ENCODE data around the gene NAGK. TPM values are rescaled to one million over a fixed set of nuclear protein-coding genes. Genes with fewer than 3 reads are reported as not detected.

The NAGK gene
- total RNA-seq, 1 donor, result 57.2 TPM

DNA sequence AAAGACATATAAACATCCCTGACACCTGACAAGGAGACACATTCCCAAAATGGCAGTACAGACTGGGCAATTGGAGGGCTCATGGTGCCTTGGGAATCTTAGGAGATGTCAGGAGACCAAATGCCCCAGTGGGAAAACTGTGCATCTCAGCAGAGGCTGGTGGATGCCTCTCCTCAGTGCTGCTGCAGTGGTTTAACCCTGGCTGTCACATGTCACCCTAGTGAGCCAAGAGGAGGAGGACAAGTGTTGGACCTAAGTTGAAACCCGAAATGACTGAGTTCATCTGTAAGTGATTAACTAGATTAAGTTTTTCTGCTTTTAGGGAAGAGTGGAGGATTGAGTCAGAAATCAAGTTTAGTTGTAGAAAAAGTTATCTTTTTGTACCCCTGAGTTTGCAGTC is 5.2 kb upstream of the NAGK start:
- H3K4me3 ChIP-seq (ENCODE audit: insufficient read depth, low read length), result no peak overlapping the region
- H3K9me3 ChIP-seq (ENCODE audit: low read depth, low read length), result no peaks in the 10 kb centered on the region
- no peak overlapping the region for H3K27ac ChIP-seq (ENCODE audit: low read depth, low read length)
- H2AFZ ChIP-seq (ENCODE audit: low read length), result no peak overlapping the region
- TF ChIP-seq, protein P1, sequence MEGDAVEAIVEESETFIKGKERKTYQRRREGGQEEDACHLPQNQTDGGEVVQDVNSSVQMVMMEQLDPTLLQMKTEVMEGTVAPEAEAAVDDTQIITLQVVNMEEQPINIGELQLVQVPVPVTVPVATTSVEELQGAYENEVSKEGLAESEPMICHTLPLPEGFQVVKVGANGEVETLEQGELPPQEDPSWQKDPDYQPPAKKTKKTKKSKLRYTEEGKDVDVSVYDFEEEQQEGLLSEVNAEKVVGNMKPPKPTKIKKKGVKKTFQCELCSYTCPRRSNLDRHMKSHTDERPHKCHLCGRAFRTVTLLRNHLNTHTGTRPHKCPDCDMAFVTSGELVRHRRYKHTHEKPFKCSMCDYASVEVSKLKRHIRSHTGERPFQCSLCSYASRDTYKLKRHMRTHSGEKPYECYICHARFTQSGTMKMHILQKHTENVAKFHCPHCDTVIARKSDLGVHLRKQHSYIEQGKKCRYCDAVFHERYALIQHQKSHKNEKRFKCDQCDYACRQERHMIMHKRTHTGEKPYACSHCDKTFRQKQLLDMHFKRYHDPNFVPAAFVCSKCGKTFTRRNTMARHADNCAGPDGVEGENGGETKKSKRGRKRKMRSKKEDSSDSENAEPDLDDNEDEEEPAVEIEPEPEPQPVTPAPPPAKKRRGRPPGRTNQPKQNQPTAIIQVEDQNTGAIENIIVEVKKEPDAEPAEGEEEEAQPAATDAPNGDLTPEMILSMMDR (IDR thresholded peaks at IDR 0.05; ENCODE audit: extremely low read depth, low read depth, low read length), result no peak
- no peaks in the 10 kb centered on the region for H4K20me1 ChIP-seq (ENCODE audit: insufficient read depth, low read length)
- peaks cover 3% of the 10 kb centered on the region for H3K27me3 ChIP-seq (ENCODE audit: insufficient read depth, low read length)
- DNase-seq (ENCODE audit: insufficient read length, low spot score, missing footprints), result no peak
- no peak overlapping the region for H3K4me2 ChIP-seq (ENCODE audit: insufficient read depth, low read length)
- no peaks in the 10 kb centered on the region for H3K79me2 ChIP-seq (ENCODE audit: insufficient read depth, low read length)
- no peaks in the 10 kb centered on the region for H3K36me3 ChIP-seq (ENCODE audit: insufficient read depth, low read length)
- peaks cover 8% of the 10 kb centered on the region for H3K4me1 ChIP-seq (ENCODE audit: insufficient read depth, low read length)

DNA sequence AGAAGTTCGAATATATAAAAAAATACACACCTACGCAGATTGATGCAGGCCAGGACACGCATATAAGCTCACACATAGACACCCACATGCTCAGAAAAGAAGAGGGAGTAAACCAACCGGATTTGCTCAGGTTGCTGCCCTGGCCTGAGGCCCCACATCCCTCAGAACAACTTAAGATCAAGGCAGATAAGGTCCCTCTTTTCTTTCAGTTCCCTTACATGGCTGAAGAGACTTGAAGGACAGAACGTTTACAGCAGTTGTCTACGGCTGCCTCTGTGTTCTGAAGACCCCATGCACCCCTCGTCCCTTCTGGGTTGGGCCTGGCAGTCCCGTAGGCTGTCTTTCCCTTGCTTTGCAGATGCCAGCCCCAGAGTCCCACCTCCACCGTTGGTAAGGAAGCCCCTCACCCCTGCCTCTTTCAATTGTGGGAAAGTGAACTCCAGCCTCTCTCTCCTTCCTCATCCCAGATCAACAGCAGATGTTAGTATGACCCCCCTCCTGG is 4.3 kb upstream of the NAGK start:
- Histone ChIP-seq H4K20me1 (ENCODE audit: insufficient read depth, low read length) (peaks cover 3% of the 10 kb centered on the region), H3K27me3 (ENCODE audit: insufficient read depth, low read length) (peaks cover 3% of the 10 kb centered on the region), H3K9me3 (ENCODE audit: low read depth, low read length) (no peaks in the 10 kb centered on the region), H3K4me2 (ENCODE audit: insufficient read depth, low read length) (no peak overlapping the region), H3K4me3 (ENCODE audit: insufficient read depth, low read length) (no peak overlapping the region), H3K4me1 (ENCODE audit: insufficient read depth, low read length) (peaks cover 8% of the 10 kb centered on the region), H3K79me2 (ENCODE audit: insufficient read depth, low read length) (peaks cover 8% of the 10 kb centered on the region), H3K36me3 (ENCODE audit: insufficient read depth, low read length) (no peaks in the 10 kb centered on the region), H2AFZ (ENCODE audit: low read length) (no peak overlapping the region), H3K27ac (ENCODE audit: low read depth, low read length) (no peak overlapping the region)
- TF ChIP-seq, protein P1 (IDR thresholded peaks at IDR 0.05; ENCODE audit: extremely low read depth, low read depth, low read length), result no peak
- no peak for DNase-seq (ENCODE audit: insufficient read length, low spot score, missing footprints)

DNA sequence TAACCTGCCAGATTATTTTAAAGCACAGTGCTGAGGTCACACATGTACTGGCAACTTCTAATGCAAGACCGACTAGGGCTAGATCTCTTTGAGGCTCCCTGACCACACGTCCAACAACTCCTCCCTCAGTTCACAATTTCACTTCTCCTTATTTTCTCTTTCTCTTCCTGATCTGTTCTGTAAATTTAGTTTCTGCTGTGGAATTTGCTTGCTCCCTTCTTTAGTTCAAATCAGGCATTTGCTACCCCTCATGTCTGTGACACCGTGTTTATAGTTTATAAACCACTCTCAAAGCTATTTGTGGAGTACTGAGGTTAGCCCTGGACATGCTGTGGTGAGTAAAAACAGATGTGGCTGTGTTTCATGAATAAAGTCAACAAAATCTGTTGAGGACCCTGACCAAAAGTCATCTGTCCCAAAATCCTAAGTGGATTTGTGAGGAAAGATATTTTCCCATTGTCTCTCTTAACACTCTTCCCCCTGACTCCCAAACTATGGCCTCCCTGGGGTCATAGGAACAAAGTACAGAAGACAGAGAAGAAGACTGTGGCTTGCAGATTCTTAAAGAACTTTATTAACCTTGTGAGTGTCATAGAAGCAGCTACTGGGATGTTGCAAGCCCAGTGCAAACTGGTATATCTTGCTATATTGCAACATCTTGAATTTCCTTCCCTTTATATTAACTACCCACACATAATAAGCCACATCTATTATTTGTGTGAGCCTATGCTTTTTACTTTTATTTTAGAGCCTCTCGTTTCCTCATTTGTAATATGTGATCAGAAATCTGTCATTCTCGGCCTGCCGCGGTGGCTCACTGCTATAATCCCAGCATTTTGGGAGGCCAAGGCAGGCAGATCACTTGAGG is 3.5 kb upstream of the NAGK start:
- Histone ChIP-seq H2AFZ (ENCODE audit: low read length) (no peak overlapping the region), H3K79me2 (ENCODE audit: insufficient read depth, low read length) (peaks cover 16% of the 10 kb centered on the region), H3K36me3 (ENCODE audit: insufficient read depth, low read length) (no peaks in the 10 kb centered on the region), H3K4me1 (ENCODE audit: insufficient read depth, low read length) (peaks cover 15% of the 10 kb centered on the region), H4K20me1 (ENCODE audit: insufficient read depth, low read length) (peaks cover 12% of the 10 kb centered on the region), H3K4me3 (ENCODE audit: insufficient read depth, low read length) (no peak overlapping the region), H3K27ac (ENCODE audit: low read depth, low read length) (no peak overlapping the region), H3K9me3 (ENCODE audit: low read depth, low read length) (no peaks in the 10 kb centered on the region), H3K4me2 (ENCODE audit: insufficient read depth, low read length) (no peak overlapping the region), H3K27me3 (ENCODE audit: insufficient read depth, low read length) (peaks cover 3% of the 10 kb centered on the region)
- DNase-seq (ENCODE audit: insufficient read length, low spot score, missing footprints), result no peak
- TF ChIP-seq, protein P1 (IDR thresholded peaks at IDR 0.05; ENCODE audit: extremely low read depth, low read depth, low read length), result no peak

DNA sequence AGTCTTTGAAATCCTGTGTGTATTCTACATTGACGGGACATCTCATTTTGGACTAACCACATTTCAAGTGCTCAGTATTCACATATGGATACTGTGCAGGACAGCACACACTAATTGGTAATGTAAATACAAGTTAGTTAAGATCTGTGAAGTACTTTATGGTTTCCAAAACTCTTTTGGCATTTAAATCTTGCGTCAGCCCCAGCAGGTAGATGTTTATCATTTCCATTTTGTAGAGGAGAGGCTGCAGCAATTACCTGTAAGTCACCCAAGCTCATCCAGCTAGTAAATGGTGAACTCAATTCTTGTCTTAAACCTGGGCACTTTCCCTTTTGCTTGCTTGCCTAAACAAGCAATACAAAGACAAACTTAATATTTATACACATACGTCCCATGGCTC is 1.6 kb upstream of the NAGK start:
- no peak overlapping the region for H3K27ac ChIP-seq (ENCODE audit: low read depth, low read length)
- H3K4me3 ChIP-seq (ENCODE audit: insufficient read depth, low read length), result no peak overlapping the region
- peaks cover 22% of the 10 kb centered on the region for H3K4me1 ChIP-seq (ENCODE audit: insufficient read depth, low read length)
- no peak for DNase-seq (ENCODE audit: insufficient read length, low spot score, missing footprints)
- H3K79me2 ChIP-seq (ENCODE audit: insufficient read depth, low read length), result peaks cover 35% of the 10 kb centered on the region
- H3K4me2 ChIP-seq (ENCODE audit: insufficient read depth, low read length), result peak overlapping the region; percentile 86
- peaks cover 12% of the 10 kb centered on the region for H3K36me3 ChIP-seq (ENCODE audit: insufficient read depth, low read length)
- no peak overlapping the region for H2AFZ ChIP-seq (ENCODE audit: low read length)
- TF ChIP-seq, protein P1 (IDR thresholded peaks at IDR 0.05; ENCODE audit: extremely low read depth, low read depth, low read length), result no peak
- H3K27me3 ChIP-seq (ENCODE audit: insufficient read depth, low read length), result peaks cover 3% of the 10 kb centered on the region
- H3K9me3 ChIP-seq (ENCODE audit: low read depth, low read length), result no peaks in the 10 kb centered on the region
- H4K20me1 ChIP-seq (ENCODE audit: insufficient read depth, low read length), result peaks cover 25% of the 10 kb centered on the region
